ENCODE results near the gene MUTYH. TPM values are rescaled to one million over a fixed set of nuclear protein-coding genes. Genes with fewer than 3 reads are reported as not detected.

MUTYH gene
- total and polyA plus RNA-seq, 2 experiments from 2014 or later, result 10.6 to 15.0 TPM

DNA sequence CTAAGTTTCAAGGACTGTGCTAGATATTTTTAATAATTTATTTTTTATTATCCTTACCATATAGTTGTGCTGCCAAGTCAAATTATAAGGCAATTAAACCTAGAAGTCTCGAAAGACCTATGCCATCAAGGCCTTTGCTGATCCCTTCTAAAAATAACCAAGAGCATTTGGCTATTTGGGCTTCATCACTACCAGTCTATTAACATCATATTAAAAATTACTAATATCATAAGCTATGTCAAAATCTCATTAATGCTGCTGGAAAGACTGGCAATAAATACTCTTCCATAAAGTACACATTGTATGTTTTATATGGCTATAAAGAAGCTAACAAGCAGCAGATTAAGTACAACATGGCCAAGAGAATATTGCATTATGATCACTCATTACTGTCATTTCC, 43.0 kb upstream of the MUTYH start:
- Histone ChIP-seq H2AFZ (no peak overlapping the region), H3K79me2 (ENCODE audit: insufficient read depth) (no peaks in the 10 kb centered on the region), H3K4me1 (ENCODE audit: insufficient read depth) (no peaks in the 10 kb centered on the region), H3K9ac (no peak overlapping the region), H3K27me3 (replicated peaks; ENCODE audit: insufficient read depth) (no peaks in the 10 kb centered on the region), H3F3A (ENCODE audit: insufficient read depth) (no peaks in the 10 kb centered on the region), H3K4me3 (no peak overlapping the region), H3K9me3 (ENCODE audit: low read depth) (no peaks in the 10 kb centered on the region), H3K9me2 (ENCODE audit: insufficient read depth) (no peaks in the 10 kb centered on the region), H4K20me1 (ENCODE audit: insufficient read depth) (no peaks in the 10 kb centered on the region), H3K36me3 (ENCODE audit: low read depth) (no peaks in the 10 kb centered on the region), H3K4me2 (ENCODE audit: unreplicated experiment) (no peak overlapping the region), H3K27ac (no peak overlapping the region)
- TF ChIP-seq EZH2 (IDR thresholded peaks at IDR 0.05; ENCODE audit: insufficient read depth, poor library complexity, severe bottlenecking), result no peak
- TF ChIP-seq EZH2phosphoT487 (IDR thresholded peaks at IDR 0.05; ENCODE audit: insufficient read depth, low read depth), result no peak
- in situ Hi-C loops (cut with MboI), result no loop called here
- no peak for DNase-seq
- 31 to 39% methylated on average over 1 of the region's 1 CpG for WGBS, 2 experiments (ENCODE audit: low coverage in 1 of 2, low lambda C conversion rate in 2 of 2, missing lambda C conversion rate in 2 of 2)

- 93 to 96% methylated on average over 2 of the region's 2 CpGs for WGBS, 2 experiments (ENCODE audit: low coverage in 1 of 2, low lambda C conversion rate in 2 of 2, missing lambda C conversion rate in 2 of 2)
- TF ChIP-seq EZH2phosphoT487 (IDR thresholded peaks at IDR 0.05; ENCODE audit: insufficient read depth, low read depth) (no peak), EZH2 (IDR thresholded peaks at IDR 0.05; ENCODE audit: insufficient read depth, poor library complexity, severe bottlenecking) (no peak)
Measured at GRCh38 chr1:45381243-45381642, 41.0 kb upstream of the MUTYH start.

GRCh38 chr1:45380730-45381129, 40.5 kb upstream of the MUTYH start:
- no peak overlapping the region for H3K4me2 ChIP-seq (ENCODE audit: unreplicated experiment)
- 57 to 65% methylated on average over 1 of the region's 1 CpG for WGBS, 2 experiments (ENCODE audit: low coverage in 1 of 2, low lambda C conversion rate in 2 of 2, missing lambda C conversion rate in 2 of 2)
- no peaks in the 10 kb centered on the region for H3K9me3 ChIP-seq (ENCODE audit: low read depth)
- no peaks in the 10 kb centered on the region for H3K79me2 ChIP-seq (ENCODE audit: insufficient read depth)
- no peaks in the 10 kb centered on the region for H3K4me1 ChIP-seq (ENCODE audit: insufficient read depth)
- H3K27ac ChIP-seq, result no peak overlapping the region
- H3K27me3 ChIP-seq (replicated peaks; ENCODE audit: insufficient read depth), result no peaks in the 10 kb centered on the region
- no peak overlapping the region for H3K4me3 ChIP-seq
- no peaks in the 10 kb centered on the region for H3F3A ChIP-seq (ENCODE audit: insufficient read depth)
- TF ChIP-seq EZH2 (IDR thresholded peaks at IDR 0.05; ENCODE audit: insufficient read depth, poor library complexity, severe bottlenecking), result no peak
- no peak for TF ChIP-seq EZH2phosphoT487 (IDR thresholded peaks at IDR 0.05; ENCODE audit: insufficient read depth, low read depth)
- H2AFZ ChIP-seq, result no peak overlapping the region
- no peaks in the 10 kb centered on the region for H3K36me3 ChIP-seq (ENCODE audit: low read depth)
- in situ Hi-C loops (cut with MboI), result no loop called here
- H4K20me1 ChIP-seq (ENCODE audit: insufficient read depth), result no peaks in the 10 kb centered on the region
- no peak for DNase-seq
- no peak overlapping the region for H3K9ac ChIP-seq
- H3K9me2 ChIP-seq (ENCODE audit: insufficient read depth), result no peaks in the 10 kb centered on the region

More at GRCh38 chr1:45381243-45381642, 41.0 kb upstream of the MUTYH start:
- H3K9me3 ChIP-seq (ENCODE audit: low read depth), result no peaks in the 10 kb centered on the region
- H3K4me1 ChIP-seq (ENCODE audit: insufficient read depth), result no peaks in the 10 kb centered on the region
- no peak for DNase-seq
- no peaks in the 10 kb centered on the region for H3K79me2 ChIP-seq (ENCODE audit: insufficient read depth)
- H3K4me2 ChIP-seq (ENCODE audit: unreplicated experiment), result no peak overlapping the region
- no peaks in the 10 kb centered on the region for H3K36me3 ChIP-seq (ENCODE audit: low read depth)
- no peak overlapping the region for H3K4me3 ChIP-seq
- no peaks in the 10 kb centered on the region for H3K27me3 ChIP-seq (replicated peaks; ENCODE audit: insufficient read depth)
- no peaks in the 10 kb centered on the region for H4K20me1 ChIP-seq (ENCODE audit: insufficient read depth)
- no peak overlapping the region for H2AFZ ChIP-seq
- no peak overlapping the region for H3K27ac ChIP-seq
- H3K9me2 ChIP-seq (ENCODE audit: insufficient read depth), result no peaks in the 10 kb centered on the region
- no peak overlapping the region for H3K9ac ChIP-seq
- no peaks in the 10 kb centered on the region for H3F3A ChIP-seq (ENCODE audit: insufficient read depth)
- in situ Hi-C loops (cut with MboI), result no loop called here

GRCh38 chr1:45380125-45380524, 39.9 kb upstream of the MUTYH start:
- H3K27ac ChIP-seq, result no peak overlapping the region
- DNase-seq, result no peak

DNA sequence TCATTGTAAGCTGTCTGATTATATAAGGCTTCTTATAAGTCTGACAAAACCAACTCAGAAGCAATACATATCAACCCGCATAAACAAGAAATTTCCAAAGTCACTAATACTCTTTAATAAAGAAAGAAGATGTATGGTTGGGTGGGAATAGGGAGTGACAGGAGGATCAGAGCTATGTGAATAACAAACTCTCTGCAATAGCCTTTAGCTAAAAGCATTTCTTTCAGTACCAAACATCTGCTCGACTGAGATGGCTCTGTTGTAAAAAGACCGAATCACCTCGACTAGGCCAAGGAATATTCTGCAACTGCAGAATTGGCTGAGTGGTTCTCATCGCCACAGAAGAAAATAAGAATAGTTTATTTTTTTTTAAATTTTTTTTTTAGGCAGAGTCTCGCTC, 39.3 kb upstream of the MUTYH start:
- Histone ChIP-seq H3K4me1 (ENCODE audit: insufficient read depth) (no peaks in the 10 kb centered on the region), H3K9ac (no peak overlapping the region), H3K9me3 (ENCODE audit: low read depth) (no peaks in the 10 kb centered on the region), H3K4me2 (ENCODE audit: unreplicated experiment) (no peak overlapping the region), H3K4me3 (no peak overlapping the region), H3K27ac (no peak overlapping the region), H2AFZ (no peak overlapping the region), H4K20me1 (ENCODE audit: insufficient read depth) (no peaks in the 10 kb centered on the region), H3K79me2 (ENCODE audit: insufficient read depth) (no peaks in the 10 kb centered on the region), H3K9me2 (ENCODE audit: insufficient read depth) (no peaks in the 10 kb centered on the region), H3K36me3 (ENCODE audit: low read depth) (no peaks in the 10 kb centered on the region), H3F3A (ENCODE audit: insufficient read depth) (no peaks in the 10 kb centered on the region), H3K27me3 (replicated peaks; ENCODE audit: insufficient read depth) (no peaks in the 10 kb centered on the region)
- in situ Hi-C loops (cut with MboI), result no loop called here
- TF ChIP-seq EZH2phosphoT487 (IDR thresholded peaks at IDR 0.05; ENCODE audit: insufficient read depth, low read depth), result no peak
- TF ChIP-seq EZH2 (IDR thresholded peaks at IDR 0.05; ENCODE audit: insufficient read depth, poor library complexity, severe bottlenecking), result no peak
- whole genome bisulfite sequencing, 2 experiments (ENCODE audit: low coverage in 1 of 2, low lambda C conversion rate in 2 of 2, missing lambda C conversion rate in 2 of 2), result 92 to 95% methylated on average over 6 of the region's 6 CpGs
- DNase-seq, result no peak

More at GRCh38 chr1:45380125-45380524, 39.9 kb upstream of the MUTYH start:
- 87 to 92% methylated on average over 3 to 4 of the region's 4 CpGs for WGBS, 2 experiments (ENCODE audit: low coverage in 1 of 2, low lambda C conversion rate in 2 of 2, missing lambda C conversion rate in 2 of 2)
- no peak for TF ChIP-seq EZH2phosphoT487 (IDR thresholded peaks at IDR 0.05; ENCODE audit: insufficient read depth, low read depth)
- TF ChIP-seq EZH2 (IDR thresholded peaks at IDR 0.05; ENCODE audit: insufficient read depth, poor library complexity, severe bottlenecking), result no peak
- no peak overlapping the region for H3K4me2 ChIP-seq (ENCODE audit: unreplicated experiment)
- H4K20me1 ChIP-seq (ENCODE audit: insufficient read depth), result no peaks in the 10 kb centered on the region
- no peak overlapping the region for H3K4me3 ChIP-seq
- no peak overlapping the region for H2AFZ ChIP-seq
- in situ Hi-C loops (cut with MboI), result no loop called here
- no peaks in the 10 kb centered on the region for H3K9me3 ChIP-seq (ENCODE audit: low read depth)
- no peaks in the 10 kb centered on the region for H3K27me3 ChIP-seq (replicated peaks; ENCODE audit: insufficient read depth)
- no peak overlapping the region for H3K9ac ChIP-seq
- no peaks in the 10 kb centered on the region for H3K9me2 ChIP-seq (ENCODE audit: insufficient read depth)
- no peaks in the 10 kb centered on the region for H3K79me2 ChIP-seq (ENCODE audit: insufficient read depth)
- H3F3A ChIP-seq (ENCODE audit: insufficient read depth), result no peaks in the 10 kb centered on the region
- no peaks in the 10 kb centered on the region for H3K4me1 ChIP-seq (ENCODE audit: insufficient read depth)
- no peaks in the 10 kb centered on the region for H3K36me3 ChIP-seq (ENCODE audit: low read depth)

Measured in GM23248 (cell line).